Progenitor cell of endocrine pancreas (in vitro differentiated cells): ENCODE data around the gene GCNA. TPM values are rescaled to one million over a fixed set of nuclear protein-coding genes. Genes with fewer than 3 reads are reported as not detected.
"Not testable (repeated sequence)": the region's sequence is repeated elsewhere in the genome, so short reads cannot be mapped to it uniquely, and the experiment has no call there.

Experiments used
- DNase-seq: peaks from one replicate; pipeline ENCODE4 v3.0.0; 2021; ENCODE audit warnings: low spot score; ENCODE audit not compliant: unreplicated experiment
- H3K27ac Mint-ChIP-seq: 2 replicates; pipeline ENCODE4 v1.8.0; 2021; ENCODE audit warnings: mild to moderate bottlenecking, moderate library complexity, mixed read lengths
- H3K27me3 Mint-ChIP-seq: 2 replicates; pipeline ENCODE4 v1.8.0; 2021; ENCODE audit warnings: mixed read lengths
- H3K36me3 Mint-ChIP-seq: 2 replicates; pipeline ENCODE4 v1.8.0; 2022; ENCODE audit warnings: mixed read lengths; ENCODE audit not compliant: insufficient read depth
- H3K4me1 Mint-ChIP-seq: 2 replicates; pipeline ENCODE4 v1.8.0; 2021; ENCODE audit warnings: low read depth, mixed read lengths
- H3K4me3 Mint-ChIP-seq: 2 replicates; pipeline ENCODE4 v1.8.0; 2021; ENCODE audit warnings: low read depth, mild to moderate bottlenecking, moderate library complexity, mixed read lengths
- H3K9me3 Mint-ChIP-seq: 2 replicates; pipeline ENCODE4 v1.8.0; 2021; ENCODE audit warnings: low read depth, mixed read lengths
- total RNA-seq: library from RNA; stranded (reverse); gene quantifications from 2 replicates; pipeline ENCODE4 v1.2.1, GENCODE V29; 2021
- TF ChIP-seq, protein P1 (sequence below): fragments of 200-600 bp; sonication (generic); IDR thresholded peaks from one replicate; pipeline ENCODE4 v1.5.0; 2021; ENCODE audit warnings: antibody characterized with exemption, mild to moderate bottlenecking; ENCODE audit not compliant: unreplicated experiment

The GCNA gene
- total RNA-seq, 1 donor from 2014 or later: 2.7 TPM

GRCh38 chrX:71547339-71547738 is 30.9 kb upstream of the GCNA start:
- H3K27me3 Mint-ChIP-seq: no peaks in the 10 kb centered on the region
- no peak for DNase-seq
- H3K4me1 Mint-ChIP-seq: no peaks in the 10 kb centered on the region
- peaks cover 10% of the 10 kb centered on the region for H3K36me3 Mint-ChIP-seq
- TF ChIP-seq, protein P1, sequence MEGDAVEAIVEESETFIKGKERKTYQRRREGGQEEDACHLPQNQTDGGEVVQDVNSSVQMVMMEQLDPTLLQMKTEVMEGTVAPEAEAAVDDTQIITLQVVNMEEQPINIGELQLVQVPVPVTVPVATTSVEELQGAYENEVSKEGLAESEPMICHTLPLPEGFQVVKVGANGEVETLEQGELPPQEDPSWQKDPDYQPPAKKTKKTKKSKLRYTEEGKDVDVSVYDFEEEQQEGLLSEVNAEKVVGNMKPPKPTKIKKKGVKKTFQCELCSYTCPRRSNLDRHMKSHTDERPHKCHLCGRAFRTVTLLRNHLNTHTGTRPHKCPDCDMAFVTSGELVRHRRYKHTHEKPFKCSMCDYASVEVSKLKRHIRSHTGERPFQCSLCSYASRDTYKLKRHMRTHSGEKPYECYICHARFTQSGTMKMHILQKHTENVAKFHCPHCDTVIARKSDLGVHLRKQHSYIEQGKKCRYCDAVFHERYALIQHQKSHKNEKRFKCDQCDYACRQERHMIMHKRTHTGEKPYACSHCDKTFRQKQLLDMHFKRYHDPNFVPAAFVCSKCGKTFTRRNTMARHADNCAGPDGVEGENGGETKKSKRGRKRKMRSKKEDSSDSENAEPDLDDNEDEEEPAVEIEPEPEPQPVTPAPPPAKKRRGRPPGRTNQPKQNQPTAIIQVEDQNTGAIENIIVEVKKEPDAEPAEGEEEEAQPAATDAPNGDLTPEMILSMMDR: no peak
- no peak overlapping the region for H3K4me3 Mint-ChIP-seq
- H3K9me3 Mint-ChIP-seq: no peaks in the 10 kb centered on the region
- H3K27ac Mint-ChIP-seq: no peak overlapping the region

- no peaks in the 10 kb centered on the region for H3K4me1 Mint-ChIP-seq
- H3K27me3 Mint-ChIP-seq: no peaks in the 10 kb centered on the region
- peak overlapping the region; percentile 41 for H3K27ac Mint-ChIP-seq
- no peak overlapping the region for H3K4me3 Mint-ChIP-seq
- H3K36me3 Mint-ChIP-seq: peaks cover 10% of the 10 kb centered on the region
- TF ChIP-seq, protein P1: no peak
- DNase-seq: no peak
- H3K9me3 Mint-ChIP-seq: peaks cover 3% of the 10 kb centered on the region
Measured at GRCh38 chrX:71549986-71550385, 28.3 kb upstream of the GCNA start.

DNA sequence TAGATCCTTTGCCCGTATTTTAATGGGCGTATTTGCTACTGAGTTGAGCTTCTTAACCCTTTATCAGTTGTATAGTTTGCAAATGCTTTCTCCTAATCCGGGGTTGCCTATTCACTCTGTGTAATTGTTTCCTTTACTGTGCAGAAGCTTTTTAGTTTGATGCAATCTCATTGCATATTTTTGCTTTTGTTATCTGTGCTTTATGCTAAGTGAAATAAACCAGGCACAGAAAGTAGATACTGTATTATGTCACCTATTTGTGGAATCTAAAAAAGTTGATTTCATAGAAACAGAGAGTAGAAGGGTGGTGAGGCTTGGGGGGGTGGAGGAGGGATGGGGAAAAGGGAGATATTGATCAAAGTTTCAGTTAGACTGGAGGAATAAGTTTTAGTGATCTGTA is 27.7 kb upstream of the GCNA start:
- Mint-ChIP-seq H3K4me1 (peaks cover 1% of the 10 kb centered on the region), H3K27me3 (no peaks in the 10 kb centered on the region), H3K27ac (peak overlapping the region; percentile 41), H3K4me3 (no peak overlapping the region), H3K9me3 (peaks cover 3% of the 10 kb centered on the region), H3K36me3 (peaks cover 12% of the 10 kb centered on the region)
- no peak for DNase-seq
- TF ChIP-seq, protein P1: no peak

GRCh38 chrX:71556036-71556435 is 22.2 kb upstream of the GCNA start:
- TF ChIP-seq, protein P1: no peak
- Mint-ChIP-seq H3K27ac (peak overlapping the region; percentile 2), H3K27me3 (no peaks in the 10 kb centered on the region), H3K36me3 (peaks cover 16% of the 10 kb centered on the region), H3K4me3 (no peak overlapping the region), H3K4me1 (peaks cover 7% of the 10 kb centered on the region), H3K9me3 (peaks cover 3% of the 10 kb centered on the region)
- DNase-seq: no peak

GRCh38 chrX:71558920-71559319 is 19.3 kb upstream of the GCNA start:
- H3K27me3 Mint-ChIP-seq: no peaks in the 10 kb centered on the region
- peaks cover 18% of the 10 kb centered on the region for H3K36me3 Mint-ChIP-seq
- peak overlapping the region; percentile 10 for H3K27ac Mint-ChIP-seq
- no peak for DNase-seq
- TF ChIP-seq, protein P1: no peak
- H3K4me1 Mint-ChIP-seq: peaks cover 7% of the 10 kb centered on the region
- H3K9me3 Mint-ChIP-seq: peaks cover 3% of the 10 kb centered on the region
- H3K4me3 Mint-ChIP-seq: no peak overlapping the region

DNA sequence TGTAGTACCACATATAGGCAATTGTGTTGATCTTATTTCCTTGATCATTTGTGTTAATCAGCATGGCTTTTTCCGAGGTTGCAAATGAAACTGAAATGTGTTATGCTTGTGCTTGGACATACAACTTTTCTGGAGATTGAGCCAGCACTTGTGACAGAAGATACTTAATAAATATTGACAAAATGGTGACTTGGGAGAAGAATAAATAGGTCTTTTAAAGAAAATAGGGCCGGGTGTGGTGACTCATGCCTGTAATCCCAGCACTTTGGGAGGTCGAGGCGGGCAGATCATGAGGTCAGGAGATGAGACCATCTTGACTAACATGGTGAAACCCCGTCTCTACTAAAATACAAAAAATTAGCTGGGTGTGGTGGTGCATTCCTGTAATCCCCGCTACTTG is 18.5 kb upstream of the GCNA start:
- not testable (repeated sequence) for H3K9me3 Mint-ChIP-seq, H3K4me3 Mint-ChIP-seq, DNase-seq, H3K27ac Mint-ChIP-seq, H3K4me1 Mint-ChIP-seq, H3K27me3 Mint-ChIP-seq
- peaks cover 21% of the 10 kb centered on the region for H3K36me3 Mint-ChIP-seq
